Keratinocyte (primary cell): ENCODE results near the gene SYT1.

Source experiments
- EZH2 ChIP-seq: IDR thresholded peaks from one replicate; pipeline ENCODE4 v1.6.1; 2012; ENCODE audit warnings: inconsistent platforms, mild to moderate bottlenecking, low read length, moderate library complexity
- TF ChIP-seq, protein P1 (sequence below), 3 experiments: IDR thresholded peaks in 1 of 3; conservative IDR thresholded peaks in 1 of 3; optimal IDR thresholded peaks in 1 of 3; 2 replicates in 2 of 3; 3 replicates in 1 of 3; pipeline versions ENCODE3 to v1.5.1; 2011; ENCODE audit warnings: low read length in 3 of 3, mild to moderate bottlenecking in 3 of 3, moderate library complexity in 2 of 3, control low read depth in 1 of 3, inconsistent platforms in 1 of 3; ENCODE audit not compliant: insufficient read depth in 2 of 3; ENCODE audit errors: extremely low read depth in 1 of 3

- TF ChIP-seq, protein P1, sequence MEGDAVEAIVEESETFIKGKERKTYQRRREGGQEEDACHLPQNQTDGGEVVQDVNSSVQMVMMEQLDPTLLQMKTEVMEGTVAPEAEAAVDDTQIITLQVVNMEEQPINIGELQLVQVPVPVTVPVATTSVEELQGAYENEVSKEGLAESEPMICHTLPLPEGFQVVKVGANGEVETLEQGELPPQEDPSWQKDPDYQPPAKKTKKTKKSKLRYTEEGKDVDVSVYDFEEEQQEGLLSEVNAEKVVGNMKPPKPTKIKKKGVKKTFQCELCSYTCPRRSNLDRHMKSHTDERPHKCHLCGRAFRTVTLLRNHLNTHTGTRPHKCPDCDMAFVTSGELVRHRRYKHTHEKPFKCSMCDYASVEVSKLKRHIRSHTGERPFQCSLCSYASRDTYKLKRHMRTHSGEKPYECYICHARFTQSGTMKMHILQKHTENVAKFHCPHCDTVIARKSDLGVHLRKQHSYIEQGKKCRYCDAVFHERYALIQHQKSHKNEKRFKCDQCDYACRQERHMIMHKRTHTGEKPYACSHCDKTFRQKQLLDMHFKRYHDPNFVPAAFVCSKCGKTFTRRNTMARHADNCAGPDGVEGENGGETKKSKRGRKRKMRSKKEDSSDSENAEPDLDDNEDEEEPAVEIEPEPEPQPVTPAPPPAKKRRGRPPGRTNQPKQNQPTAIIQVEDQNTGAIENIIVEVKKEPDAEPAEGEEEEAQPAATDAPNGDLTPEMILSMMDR (optimal IDR thresholded peaks at IDR 0.05 in 1 of 3, IDR thresholded peaks at IDR 0.05 in 1 of 3, conservative IDR thresholded peaks at IDR 0.05 in 1 of 3; ENCODE audit: extremely low read depth in 1 of 3, insufficient read depth in 2 of 3, low read length in 3 of 3): no peak
- TF ChIP-seq EZH2: no peak
These were observed 11.3 kb upstream of the SYT1 start for GRCh38 chr12:78853231-78853630.
